ENCODE results near the gene MBNL1.

The MBNL1 gene

DNA sequence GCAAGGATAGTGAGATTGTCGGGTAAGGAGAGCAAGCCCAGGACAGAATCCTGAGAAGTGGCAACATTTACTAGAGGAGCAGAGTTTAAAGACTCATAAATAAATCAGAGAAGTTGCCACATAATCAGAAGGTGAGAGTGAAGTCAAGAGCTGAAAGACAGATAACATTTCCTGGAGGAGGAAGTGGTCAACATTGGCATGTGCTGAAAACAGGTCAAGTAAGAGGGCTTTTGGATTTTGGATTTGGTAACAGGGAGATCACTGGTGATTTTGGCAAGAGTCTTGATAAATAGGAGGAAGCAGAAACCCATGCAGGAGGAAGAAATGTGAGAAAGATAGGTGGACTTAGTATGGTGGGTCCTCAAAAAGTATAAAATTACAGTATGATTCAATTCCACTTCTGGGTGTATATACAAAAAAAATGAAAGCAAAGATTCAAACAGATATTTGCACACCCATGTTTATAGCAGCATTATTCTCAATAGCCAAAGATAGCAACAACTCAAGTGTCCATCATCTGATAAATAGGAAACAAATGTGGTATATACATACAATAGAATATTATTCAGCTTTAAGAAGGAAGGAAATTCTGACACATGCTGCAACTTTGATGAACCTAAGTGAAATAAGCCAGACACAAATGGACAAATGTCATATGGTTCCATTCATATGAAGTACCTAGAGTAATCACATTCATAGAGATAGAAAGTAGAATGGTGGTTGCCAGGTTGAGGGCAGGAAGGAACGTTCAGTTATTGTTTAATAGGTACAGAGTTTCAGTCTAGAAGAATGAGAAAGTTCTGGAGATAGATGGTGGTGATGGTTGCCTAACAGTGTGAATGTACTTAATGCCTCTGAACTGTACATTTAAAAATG lies 27.3 kb upstream of the MBNL1 start:
- H3K27ac Mint-ChIP-seq: peak overlapping the region; percentile 89
- H3K4me1 Mint-ChIP-seq: peaks cover 63% of the 10 kb centered on the region
- CTCF ChIA-PET: interaction anchor here (0.7 kb wide), 1 partner anchor 10 kb away, joined by 3 read pairs; no protein-coding TSS in a partner anchor

DNA sequence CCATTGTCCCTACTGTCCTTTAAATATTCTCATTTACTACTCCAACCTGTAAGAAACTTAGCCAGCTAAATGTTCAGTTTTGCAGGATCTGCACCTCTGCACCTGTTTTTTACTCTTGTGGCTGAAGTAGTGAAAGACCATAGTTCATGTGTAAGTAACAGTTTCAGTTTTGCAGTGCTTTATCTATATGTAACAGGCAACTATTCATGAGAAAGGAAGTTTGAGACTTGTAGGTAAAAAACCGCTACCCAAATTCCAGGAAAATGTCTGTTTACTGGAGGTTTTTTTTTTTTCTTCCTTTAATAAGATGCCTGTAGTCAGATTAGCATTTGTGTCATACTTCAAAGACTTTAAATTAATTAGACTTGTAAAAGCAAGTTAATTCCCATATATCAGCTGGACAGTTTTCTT lies 25.4 kb upstream of the MBNL1 start:
- peak overlapping the region; percentile 89 for H3K27ac Mint-ChIP-seq
- CTCF ChIA-PET: interaction anchor here (0.7 to 2.3 kb wide), 10 partner anchors 13 to 65 kb away, joined by 3 to 10 read pairs (median 4); no protein-coding TSS in a partner anchor
- no peaks in the 10 kb centered on the region for H3K9me3 Mint-ChIP-seq
- no peaks in the 10 kb centered on the region for H3K27me3 Mint-ChIP-seq
- peaks cover 17% of the 10 kb centered on the region for H3K36me3 Mint-ChIP-seq
- H3K4me3 Mint-ChIP-seq: peak overlapping the region; percentile 98
- H3K4me1 Mint-ChIP-seq: peaks cover 51% of the 10 kb centered on the region
- peak; percentile 43 for DNase-seq

More for the DNA sequence above, 27.3 kb upstream of the MBNL1 start:
- no peaks in the 10 kb centered on the region for H3K27me3 Mint-ChIP-seq
- peaks cover 15% of the 10 kb centered on the region for H3K36me3 Mint-ChIP-seq
- DNase-seq: no peak
- peak overlapping the region; percentile 98 for H3K4me3 Mint-ChIP-seq
- H3K9me3 Mint-ChIP-seq: peaks cover 8% of the 10 kb centered on the region

DNA sequence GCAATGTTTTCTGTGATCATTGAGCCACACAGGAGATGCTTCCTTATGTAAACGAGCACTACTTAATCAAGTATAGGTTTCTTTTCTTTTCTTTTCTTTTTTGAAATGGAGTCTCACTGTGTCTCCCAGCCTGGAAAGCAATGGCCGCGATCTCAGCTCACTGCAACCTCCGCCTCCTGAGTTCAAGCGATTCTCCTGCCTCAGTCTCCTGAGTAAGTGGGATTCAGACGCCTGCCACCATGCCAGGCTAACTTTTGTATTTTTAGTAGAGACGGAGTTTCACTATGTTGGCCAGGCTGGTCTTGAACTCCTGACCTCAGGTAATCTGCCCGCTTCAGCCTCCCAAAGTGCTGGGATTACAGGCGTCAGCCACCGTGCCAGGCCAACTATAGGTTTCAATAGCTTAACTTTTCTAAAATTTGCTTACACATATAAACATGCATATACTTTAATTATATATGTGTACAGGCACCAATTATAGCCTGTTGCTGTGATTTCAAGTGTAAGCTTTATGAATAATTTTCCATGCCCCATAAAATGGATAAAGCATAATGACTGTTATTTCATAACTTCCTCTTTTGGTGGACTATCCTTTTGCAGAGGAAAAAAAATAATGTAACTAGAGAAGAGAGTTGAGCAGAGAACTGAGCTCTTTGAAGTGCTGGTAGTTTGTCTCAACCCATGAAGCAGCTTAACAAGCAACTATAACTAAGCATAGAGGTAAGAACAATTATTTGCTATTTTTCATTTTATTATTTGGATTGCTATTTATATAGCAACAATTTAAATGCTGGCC lies 24.8 kb upstream of the MBNL1 start:
- Mint-ChIP-seq H3K9me3 (no peaks in the 10 kb centered on the region), H3K36me3 (peaks cover 21% of the 10 kb centered on the region), H3K27ac (peak overlapping the region; percentile 89), H3K27me3 (no peaks in the 10 kb centered on the region), H3K4me1 (peaks cover 48% of the 10 kb centered on the region), H3K4me3 (peak overlapping the region; percentile 98)
- CTCF ChIA-PET: interaction anchor here (0.7 to 2.3 kb wide), 12 partner anchors 11 to 65 kb away, joined by 3 to 10 read pairs (median 4); no protein-coding TSS in a partner anchor
- DNase-seq: peak; percentile 55

- peaks cover 43% of the 10 kb centered on the region for H3K4me1 Mint-ChIP-seq
These were observed 24.2 kb upstream of the MBNL1 start for GRCh38 chr3:152244517-152244888.

DNA sequence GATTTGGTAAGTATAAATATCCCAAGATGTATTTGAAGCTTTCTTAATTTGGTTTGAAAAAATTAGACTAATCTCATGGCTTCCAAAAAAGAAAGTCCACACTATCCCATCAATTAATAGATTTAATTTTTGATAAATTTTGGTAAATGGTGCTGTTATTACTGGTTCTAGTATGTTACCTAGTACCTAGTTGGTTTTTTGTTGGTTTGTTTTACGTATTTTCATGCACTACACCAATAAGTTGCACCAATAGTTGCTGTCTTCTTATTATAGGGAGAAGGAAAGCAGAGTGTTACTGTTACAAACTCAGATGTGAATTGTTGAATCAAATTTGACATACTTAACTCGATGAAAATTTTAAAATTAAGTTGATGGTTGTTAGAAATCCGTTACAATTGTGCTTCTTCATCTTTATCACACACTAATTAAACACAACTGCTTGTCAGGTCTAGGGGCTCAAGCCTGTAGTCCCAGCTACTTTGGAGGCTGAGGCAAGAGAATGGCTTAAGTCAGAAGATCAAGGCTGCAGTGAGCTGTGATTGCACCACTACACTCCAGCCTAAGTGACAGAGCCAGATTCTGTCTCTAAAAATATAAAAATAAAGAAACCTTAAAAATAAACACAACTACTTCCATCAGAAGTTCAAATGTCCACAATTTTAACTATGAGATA lies 23.1 kb upstream of the MBNL1 start:
- CTCF ChIA-PET: interaction anchor here (0.9 to 1.6 kb wide), 3 partner anchors 13 to 62 kb away, joined by 3 to 7 read pairs (median 3); no protein-coding TSS in a partner anchor
- Mint-ChIP-seq H3K4me3 (peak overlapping the region; percentile 76), H3K27me3 (no peaks in the 10 kb centered on the region), H3K4me1 (peaks cover 32% of the 10 kb centered on the region), H3K27ac (peak overlapping the region; percentile 95), H3K36me3 (peaks cover 22% of the 10 kb centered on the region), H3K9me3 (no peaks in the 10 kb centered on the region)
- peak; percentile 43 for DNase-seq

More at GRCh38 chr3:152244517-152244888, 24.2 kb upstream of the MBNL1 start:
- no peaks in the 10 kb centered on the region for H3K9me3 Mint-ChIP-seq
- H3K27ac Mint-ChIP-seq: peak overlapping the region; percentile 89
- H3K27me3 Mint-ChIP-seq: no peaks in the 10 kb centered on the region
- DNase-seq: no peak
- H3K36me3 Mint-ChIP-seq: peaks cover 21% of the 10 kb centered on the region
- CTCF ChIA-PET: interaction anchor here (0.7 to 2.3 kb wide), 12 partner anchors 10 to 66 kb away, joined by 3 to 10 read pairs (median 4); no protein-coding TSS in a partner anchor
- H3K4me3 Mint-ChIP-seq: peak overlapping the region; percentile 98

DNA sequence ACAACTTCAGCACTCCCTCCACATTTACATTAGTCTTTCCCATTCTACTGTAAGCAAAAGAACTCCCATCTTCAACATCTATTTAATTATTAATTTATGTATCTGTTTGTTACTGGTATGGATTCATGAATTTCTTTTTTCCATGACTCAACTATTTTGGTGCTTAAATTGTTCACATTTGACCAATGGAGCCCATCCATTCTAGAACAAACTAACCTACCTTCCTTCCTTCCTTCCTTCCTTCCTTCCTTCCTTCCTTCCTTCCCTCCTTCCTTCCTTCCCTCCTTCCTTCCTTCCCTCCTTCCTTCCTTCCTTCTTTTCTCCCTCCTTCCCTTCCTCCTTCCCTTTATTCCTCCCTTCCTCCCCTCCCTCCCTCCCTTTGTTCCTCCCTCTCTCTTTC lies 16.8 kb upstream of the MBNL1 start:
- H3K36me3 Mint-ChIP-seq: peaks cover 45% of the 10 kb centered on the region
- H3K9me3 Mint-ChIP-seq: peaks cover 9% of the 10 kb centered on the region
- peak overlapping the region; percentile 3 for H3K27ac Mint-ChIP-seq
- H3K27me3 Mint-ChIP-seq: no peaks in the 10 kb centered on the region
- H3K4me1 Mint-ChIP-seq: peaks cover 62% of the 10 kb centered on the region
- CTCF ChIA-PET: no interaction called here
- H3K4me3 Mint-ChIP-seq: no peak overlapping the region
- DNase-seq: no peak

- Mint-ChIP-seq H3K36me3 (peaks cover 45% of the 10 kb centered on the region), H3K4me3 (no peak overlapping the region), H3K27me3 (no peaks in the 10 kb centered on the region), H3K4me1 (peaks cover 70% of the 10 kb centered on the region), H3K27ac (no peak overlapping the region), H3K9me3 (peaks cover 9% of the 10 kb centered on the region)
- CTCF ChIA-PET: no interaction called here
- DNase-seq: no peak
These were observed 16.0 kb upstream of the MBNL1 start for GRCh38 chr3:152252755-152253154.

- Mint-ChIP-seq H3K4me3 (no peak overlapping the region), H3K27me3 (no peaks in the 10 kb centered on the region), H3K27ac (peak overlapping the region; percentile 0), H3K4me1 (peaks cover 73% of the 10 kb centered on the region), H3K36me3 (peaks cover 44% of the 10 kb centered on the region), H3K9me3 (peaks cover 9% of the 10 kb centered on the region)
- CTCF ChIA-PET: no interaction called here
- no peak for DNase-seq
These were observed 15.2 kb upstream of the MBNL1 start for GRCh38 chr3:152253514-152253913.

GRCh38 chr3:152254041-152254440 lies 14.7 kb upstream of the MBNL1 start:
- H3K4me3 Mint-ChIP-seq: peak overlapping the region; percentile 22
- peaks cover 41% of the 10 kb centered on the region for H3K36me3 Mint-ChIP-seq
- no peak for DNase-seq
- H3K27ac Mint-ChIP-seq: peak overlapping the region; percentile 62
- H3K4me1 Mint-ChIP-seq: peaks cover 78% of the 10 kb centered on the region
- H3K27me3 Mint-ChIP-seq: no peaks in the 10 kb centered on the region
- H3K9me3 Mint-ChIP-seq: peaks cover 9% of the 10 kb centered on the region
- CTCF ChIA-PET: interaction anchor here (1.5 kb wide), 1 partner anchor 10 kb away, joined by 5 read pairs; no protein-coding TSS in a partner anchor

GRCh38 chr3:152255290-152255689 lies 13.4 kb upstream of the MBNL1 start:
- no peaks in the 10 kb centered on the region for H3K27me3 Mint-ChIP-seq
- H3K27ac Mint-ChIP-seq: peak overlapping the region; percentile 84
- H3K4me3 Mint-ChIP-seq: peak overlapping the region; percentile 53
- CTCF ChIA-PET: interaction anchor here (1.2 to 1.5 kb wide), 2 partner anchors 11 to 21 kb away, joined by 3 to 5 read pairs; no protein-coding TSS in a partner anchor
- DNase-seq: no peak
- H3K9me3 Mint-ChIP-seq: peaks cover 9% of the 10 kb centered on the region
- peaks cover 91% of the 10 kb centered on the region for H3K4me1 Mint-ChIP-seq
- peaks cover 47% of the 10 kb centered on the region for H3K36me3 Mint-ChIP-seq

GRCh38 chr3:152256851-152257562 lies 11.7 kb upstream of the MBNL1 start:
- no peak for DNase-seq
- H3K4me3 Mint-ChIP-seq: peak overlapping the region; percentile 52

DNA sequence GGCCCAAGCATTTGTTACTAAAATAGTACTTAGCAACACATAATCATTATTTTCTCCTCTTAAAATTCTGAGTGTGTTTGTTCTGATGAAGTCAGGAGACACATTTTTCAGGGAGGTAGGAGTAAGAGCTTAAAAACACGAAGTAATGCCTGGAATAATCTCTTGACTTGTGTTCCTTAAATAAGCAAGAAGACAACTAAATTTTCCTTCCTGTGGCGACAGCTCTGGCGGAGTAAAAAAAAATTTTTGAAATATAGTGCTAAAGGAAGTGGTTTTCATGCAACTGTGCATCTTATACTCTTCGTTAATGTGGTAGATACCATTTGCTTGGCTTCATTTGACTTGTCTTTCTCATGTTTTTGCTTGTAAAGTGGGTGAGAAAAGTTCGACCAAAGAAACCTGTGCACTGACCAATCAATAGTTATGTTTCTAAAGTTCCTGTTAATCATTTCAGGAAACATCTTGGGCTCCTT lies 11.1 kb upstream of the MBNL1 start:
- peaks cover 55% of the 10 kb centered on the region for H3K36me3 Mint-ChIP-seq
- H3K4me1 Mint-ChIP-seq: peaks cover 93% of the 10 kb centered on the region
- peaks cover 3% of the 10 kb centered on the region for H3K9me3 Mint-ChIP-seq
- no peaks in the 10 kb centered on the region for H3K27me3 Mint-ChIP-seq
- H3K27ac Mint-ChIP-seq: peak overlapping the region; percentile 92
- CTCF ChIA-PET: interaction anchor here (1.4 to 1.5 kb wide), 2 partner anchors 13 kb away, joined by 3 to 4 read pairs; no protein-coding TSS in a partner anchor
- peak; percentile 34 for DNase-seq
- H3K4me3 Mint-ChIP-seq: peak overlapping the region; percentile 52

More at GRCh38 chr3:152256851-152257562, 11.7 kb upstream of the MBNL1 start:
- Mint-ChIP-seq H3K9me3 (peaks cover 3% of the 10 kb centered on the region), H3K27ac (peak overlapping the region; percentile 92), H3K36me3 (peaks cover 53% of the 10 kb centered on the region), H3K27me3 (no peaks in the 10 kb centered on the region), H3K4me1 (peaks cover 96% of the 10 kb centered on the region)
- CTCF ChIA-PET: interaction anchor here (1.0 to 1.4 kb wide), 3 partner anchors 13 to 21 kb away, joined by 3 to 4 read pairs (median 4); no protein-coding TSS in a partner anchor
